DND-41 (cell line): Measurements from ENCODE around the gene SLC4A7.
A peak's percentile ranks its signal among the peaks of the same experiment; 100 is the strongest.
"Not testable (repeated sequence)": the region's sequence is repeated elsewhere in the genome, so short reads cannot be mapped to it uniquely, and the experiment has no call there.

Experiments
- ATAC-seq: fragments of 200-7000 bp; cut with Tn5 transposase; 3 replicates; pipeline ENCODE4 v1.9.1; 2021; ENCODE audit warnings: low read depth; ENCODE audit not compliant: insufficient read depth
- DNase-seq: peaks from one replicate; pipeline ENCODE4 v3.0.0-alpha.2; 2020
- H2AFZ ChIP-seq: 2 replicates; pipeline ENCODE4 v1.6.0; 2012; ENCODE audit warnings: low read depth, low read length
- H3K27ac ChIP-seq: 2 replicates; pipeline ENCODE4 v1.5.1; 2012; ENCODE audit warnings: low read length, inconsistent platforms
- H3K27me3 ChIP-seq: fragments of 200-600 bp; sonication (generic); 2 replicates; pipeline ENCODE4 v1.6.0; 2012; ENCODE audit warnings: low read length, mild to moderate bottlenecking, inconsistent platforms; ENCODE audit not compliant: insufficient read depth, poor library complexity
- H3K36me3 ChIP-seq: 2 replicates; pipeline ENCODE4 v1.5.1; 2012; ENCODE audit warnings: low read length, inconsistent platforms; ENCODE audit not compliant: insufficient read depth
- H3K4me1 ChIP-seq: 2 replicates; pipeline ENCODE4 v1.5.1; 2012; ENCODE audit warnings: mild to moderate bottlenecking, low read length; ENCODE audit not compliant: insufficient read depth
- H3K4me2 ChIP-seq: 2 replicates; pipeline ENCODE4 v1.6.0; 2012; ENCODE audit warnings: mild to moderate bottlenecking, moderate library complexity, low read length, inconsistent platforms; ENCODE audit not compliant: insufficient read depth
- H3K4me3 ChIP-seq, 2 experiments: fragments of 200-600 bp in 1 of 2; shearing (Covaris generic) in 1 of 2; 2 replicates each; pipeline ENCODE4 v1.5.1; 2012 to 2016; ENCODE audit warnings: inconsistent platforms in 2 of 2, low read length in 2 of 2, mild to moderate bottlenecking in 2 of 2, low read depth in 1 of 2, moderate library complexity in 1 of 2
- H3K79me2 ChIP-seq: 2 replicates; pipeline ENCODE4 v1.6.0; 2012; ENCODE audit warnings: low read length, inconsistent platforms; ENCODE audit not compliant: insufficient read depth
- H3K9ac ChIP-seq: 2 replicates; pipeline ENCODE4 v1.6.0; 2012; ENCODE audit warnings: low read depth, mild to moderate bottlenecking, inconsistent platforms, low read length, moderate library complexity
- H3K9me3 ChIP-seq: 2 replicates; pipeline ENCODE4 v1.5.1; 2012; ENCODE audit warnings: low read length, moderate library complexity, mild to moderate bottlenecking, inconsistent platforms; ENCODE audit not compliant: insufficient read depth, severe bottlenecking
- H4K20me1 ChIP-seq: 2 replicates; pipeline ENCODE4 v1.6.0; 2012; ENCODE audit warnings: low read length; ENCODE audit not compliant: insufficient read depth
- CTCF ChIP-seq: IDR thresholded peaks from 2 replicates; pipeline ENCODE4 v1.5.1; 2012; ENCODE audit warnings: borderline replicate concordance, low read length, moderate library complexity, mild to moderate bottlenecking; ENCODE audit not compliant: poor library complexity, severe bottlenecking; ENCODE audit errors: extremely low read depth
- EZH2 ChIP-seq: IDR thresholded peaks from 3 replicates; pipeline ENCODE4 v1.6.1; 2012; ENCODE audit warnings: borderline replicate concordance, low read depth, mild to moderate bottlenecking, moderate library complexity, low read length, inconsistent platforms; ENCODE audit not compliant: severe bottlenecking

Gene SLC4A7

GRCh38 chr3:27484015-27484844, at the start of gene SLC4A7:
TSS of gene SLC4A7 (minus strand) at chr3:27484384. CDS start at chr3:27484126, 258 bp downstream.
- Histone ChIP-seq H3K27ac (peak within 1 kb of the TSS; percentile 99), H2AFZ (peak within 1 kb of the TSS; percentile 99)

GRCh38 chr3:27533261-27533607, 49.0 kb upstream of the SLC4A7 start:
- no peak overlapping the region for H3K27ac ChIP-seq
- no peak overlapping the region for H3K4me3 ChIP-seq
- no peak overlapping the region for H2AFZ ChIP-seq
- no peaks in the 10 kb centered on the region for H3K27me3 ChIP-seq
- ATAC-seq, result no peak
- no peaks in the 10 kb centered on the region for H3K4me1 ChIP-seq
- no peak overlapping the region for H3K4me2 ChIP-seq
- no peaks in the 10 kb centered on the region for H3K36me3 ChIP-seq
- DNase-seq, result no peak
- no peaks in the 10 kb centered on the region for H3K79me2 ChIP-seq
- no peaks in the 10 kb centered on the region for H3K9me3 ChIP-seq
- TF ChIP-seq CTCF (no peak), EZH2 (no peak)
- H3K9ac ChIP-seq, result no peak overlapping the region
- H4K20me1 ChIP-seq, result no peaks in the 10 kb centered on the region

More at GRCh38 chr3:27484015-27484844, at the start of gene SLC4A7:
- H3K79me2 ChIP-seq, result peaks cover 50% of the 10 kb centered on the region
- H3K9me3 ChIP-seq, result no peaks in the 10 kb centered on the region
- peak within 1 kb of the TSS; percentile 73 to 76 for H3K4me3 ChIP-seq
- TF ChIP-seq CTCF (peak; percentile 8), EZH2 (no peak)
- ATAC-seq (peak; percentile 91), DNase-seq (peak; percentile 98)
- H4K20me1 ChIP-seq, result peaks cover 18% of the 10 kb centered on the region
- H3K4me1 ChIP-seq, result peaks cover 42% of the 10 kb centered on the region
- H3K27me3 ChIP-seq, result no peaks in the 10 kb centered on the region
- no peaks in the 10 kb centered on the region; the same call in 1 of the 2 replicates for H3K36me3 ChIP-seq
- peak within 1 kb of the TSS; percentile 97 for H3K9ac ChIP-seq
- H3K4me2 ChIP-seq, result peak within 1 kb of the TSS; percentile 64

DNA sequence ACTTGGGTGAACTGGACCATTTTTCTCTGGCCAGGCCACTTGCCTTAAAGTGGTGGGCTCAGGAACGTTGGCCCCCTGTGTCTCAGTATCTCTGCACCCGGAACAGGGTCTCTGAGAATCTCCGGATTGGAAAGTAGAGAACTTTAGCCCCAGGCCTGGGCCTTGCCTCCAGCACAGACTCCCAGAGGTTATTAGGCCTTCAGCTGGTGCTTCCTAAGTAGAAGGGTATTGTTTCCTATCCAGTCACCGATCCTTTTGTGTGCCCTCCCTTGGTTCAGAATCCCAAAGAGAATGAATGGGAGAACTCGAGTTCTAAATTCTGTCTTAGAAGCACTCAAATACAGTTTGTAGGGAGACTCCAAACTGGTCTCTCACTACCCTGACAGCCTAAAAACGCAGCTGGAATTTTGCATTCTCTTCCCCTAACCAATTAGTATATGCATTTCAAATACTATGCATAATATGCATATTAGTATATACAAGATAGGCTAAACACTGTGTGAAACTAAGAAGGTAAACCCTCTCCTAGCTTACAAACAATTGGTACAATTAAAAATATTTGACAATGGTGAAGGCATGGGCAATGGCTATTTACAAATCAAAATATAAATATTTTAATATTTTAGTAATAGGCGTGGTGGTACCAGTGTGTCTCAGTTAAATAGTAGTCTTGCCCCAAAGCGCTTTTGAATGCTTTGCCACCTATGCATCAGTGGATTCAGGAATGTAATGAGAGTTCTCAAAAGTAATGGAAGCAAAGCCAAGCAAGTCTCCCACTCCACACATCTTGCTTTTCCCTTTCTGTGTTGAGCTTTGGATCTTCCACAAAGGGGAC, 48.5 kb upstream of the SLC4A7 start:
- no peaks in the 10 kb centered on the region for H3K9me3 ChIP-seq
- no peak overlapping the region for H3K4me2 ChIP-seq
- no peak overlapping the region for H3K9ac ChIP-seq
- no peak overlapping the region for H2AFZ ChIP-seq
- H4K20me1 ChIP-seq, result no peaks in the 10 kb centered on the region
- H3K27me3 ChIP-seq, result no peaks in the 10 kb centered on the region
- H3K4me1 ChIP-seq, result no peaks in the 10 kb centered on the region
- no peaks in the 10 kb centered on the region for H3K36me3 ChIP-seq
- H3K79me2 ChIP-seq, result no peaks in the 10 kb centered on the region
- no peak for DNase-seq
- no peak overlapping the region for H3K4me3 ChIP-seq
- no peak for ATAC-seq
- no peak for TF ChIP-seq EZH2
- no peak for TF ChIP-seq CTCF
- no peak overlapping the region for H3K27ac ChIP-seq

DNA sequence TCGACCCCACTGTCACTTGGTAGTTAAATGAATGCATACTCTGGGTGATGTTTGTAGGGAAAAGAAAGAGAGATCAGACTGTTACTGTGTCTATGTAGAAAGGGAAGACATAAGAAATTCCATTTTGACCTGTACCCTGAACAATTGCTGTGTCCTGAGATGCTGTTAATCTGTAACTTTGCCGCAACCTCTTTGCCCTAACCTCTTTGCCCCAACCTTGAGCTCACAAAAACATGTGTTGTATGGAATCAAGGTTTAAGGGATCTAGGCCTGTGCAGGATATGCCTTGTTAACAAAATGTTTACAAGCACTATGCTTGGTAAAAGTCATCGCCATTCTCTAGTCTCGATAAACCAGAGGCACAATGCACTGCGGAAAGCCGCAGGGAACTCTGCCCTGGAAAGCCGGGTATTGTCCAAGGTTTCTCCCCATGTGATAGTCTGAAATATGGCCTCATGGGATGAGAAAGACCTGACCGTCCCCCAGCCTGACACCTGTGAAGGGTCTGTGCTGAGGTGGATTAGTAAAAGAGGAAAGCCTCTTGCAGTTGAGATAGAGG, 47.1 kb upstream of the SLC4A7 start:
- not testable (repeated sequence) for DNase-seq, H3K27me3 ChIP-seq, H3K9me3 ChIP-seq, H3K9ac ChIP-seq, H4K20me1 ChIP-seq, H2AFZ ChIP-seq, H3K79me2 ChIP-seq, ATAC-seq, H3K4me2 ChIP-seq, H3K4me3 ChIP-seq, H3K27ac ChIP-seq, H3K36me3 ChIP-seq, H3K4me1 ChIP-seq
